DND-41 (cell line): ENCODE data around the gene MERTK.

Experiments
- ATAC-seq: fragments of 200-7000 bp; cut with Tn5 transposase; 3 replicates; pipeline ENCODE4 v1.9.1; 2021; ENCODE audit warnings: low read depth; ENCODE audit not compliant: insufficient read depth
- DNase-seq: peaks from one replicate; pipeline ENCODE4 v3.0.0-alpha.2; 2020
- H2AFZ ChIP-seq: 2 replicates; pipeline ENCODE4 v1.6.0; 2012; ENCODE audit warnings: low read depth, low read length
- H3K27ac ChIP-seq: 2 replicates; pipeline ENCODE4 v1.5.1; 2012; ENCODE audit warnings: low read length, inconsistent platforms
- H3K27me3 ChIP-seq: fragments of 200-600 bp; sonication (generic); 2 replicates; pipeline ENCODE4 v1.6.0; 2012; ENCODE audit warnings: low read length, mild to moderate bottlenecking, inconsistent platforms; ENCODE audit not compliant: insufficient read depth, poor library complexity
- H3K36me3 ChIP-seq: 2 replicates; pipeline ENCODE4 v1.5.1; 2012; ENCODE audit warnings: low read length, inconsistent platforms; ENCODE audit not compliant: insufficient read depth
- H3K4me1 ChIP-seq: 2 replicates; pipeline ENCODE4 v1.5.1; 2012; ENCODE audit warnings: mild to moderate bottlenecking, low read length; ENCODE audit not compliant: insufficient read depth
- H3K4me2 ChIP-seq: 2 replicates; pipeline ENCODE4 v1.6.0; 2012; ENCODE audit warnings: mild to moderate bottlenecking, moderate library complexity, low read length, inconsistent platforms; ENCODE audit not compliant: insufficient read depth
- H3K4me3 ChIP-seq, 2 experiments: fragments of 200-600 bp in 1 of 2; shearing (Covaris generic) in 1 of 2; 2 replicates each; pipeline ENCODE4 v1.5.1; 2012 to 2016; ENCODE audit warnings: inconsistent platforms in 2 of 2, low read length in 2 of 2, mild to moderate bottlenecking in 2 of 2, low read depth in 1 of 2, moderate library complexity in 1 of 2
- H3K79me2 ChIP-seq: 2 replicates; pipeline ENCODE4 v1.6.0; 2012; ENCODE audit warnings: low read length, inconsistent platforms; ENCODE audit not compliant: insufficient read depth
- H3K9ac ChIP-seq: 2 replicates; pipeline ENCODE4 v1.6.0; 2012; ENCODE audit warnings: low read depth, mild to moderate bottlenecking, inconsistent platforms, low read length, moderate library complexity
- H3K9me3 ChIP-seq: 2 replicates; pipeline ENCODE4 v1.5.1; 2012; ENCODE audit warnings: low read length, moderate library complexity, mild to moderate bottlenecking, inconsistent platforms; ENCODE audit not compliant: insufficient read depth, severe bottlenecking
- H4K20me1 ChIP-seq: 2 replicates; pipeline ENCODE4 v1.6.0; 2012; ENCODE audit warnings: low read length; ENCODE audit not compliant: insufficient read depth
- CTCF ChIP-seq: IDR thresholded peaks from 2 replicates; pipeline ENCODE4 v1.5.1; 2012; ENCODE audit warnings: borderline replicate concordance, low read length, moderate library complexity, mild to moderate bottlenecking; ENCODE audit not compliant: poor library complexity, severe bottlenecking; ENCODE audit errors: extremely low read depth
- EZH2 ChIP-seq: IDR thresholded peaks from 3 replicates; pipeline ENCODE4 v1.6.1; 2012; ENCODE audit warnings: borderline replicate concordance, low read depth, mild to moderate bottlenecking, moderate library complexity, low read length, inconsistent platforms; ENCODE audit not compliant: severe bottlenecking

MERTK gene

GRCh38 chr2:111975819-111976218, 77.4 kb downstream of the MERTK start:
- H3K9me3 ChIP-seq = no peaks in the 10 kb centered on the region
- H3K27me3 ChIP-seq = no peaks in the 10 kb centered on the region
- H2AFZ ChIP-seq = no peak overlapping the region
- H3K79me2 ChIP-seq = no peaks in the 10 kb centered on the region
- no peak for ATAC-seq
- no peak overlapping the region for H3K4me3 ChIP-seq
- no peaks in the 10 kb centered on the region for H3K36me3 ChIP-seq
- no peak for DNase-seq
- H3K27ac ChIP-seq = no peak overlapping the region
- H3K9ac ChIP-seq = no peak overlapping the region
- H3K4me1 ChIP-seq = no peaks in the 10 kb centered on the region
- TF ChIP-seq CTCF = no peak
- no peak overlapping the region for H3K4me2 ChIP-seq
- no peaks in the 10 kb centered on the region for H4K20me1 ChIP-seq

GRCh38 chr2:111977240-111977639, 78.8 kb downstream of the MERTK start:
- no peak for DNase-seq
- no peaks in the 10 kb centered on the region for H3K27me3 ChIP-seq
- no peak overlapping the region for H3K27ac ChIP-seq
- H3K36me3 ChIP-seq = no peaks in the 10 kb centered on the region
- no peak overlapping the region for H3K4me3 ChIP-seq
- no peaks in the 10 kb centered on the region for H3K4me1 ChIP-seq
- H4K20me1 ChIP-seq = no peaks in the 10 kb centered on the region
- no peaks in the 10 kb centered on the region for H3K79me2 ChIP-seq
- ATAC-seq = no peak
- H2AFZ ChIP-seq = no peak overlapping the region
- no peak overlapping the region for H3K4me2 ChIP-seq
- no peak overlapping the region for H3K9ac ChIP-seq
- TF ChIP-seq EZH2 (no peak), CTCF (no peak)
- no peaks in the 10 kb centered on the region for H3K9me3 ChIP-seq

GRCh38 chr2:111978452-111979170, 80.2 kb downstream of the MERTK start:
- Histone ChIP-seq H4K20me1 (no peaks in the 10 kb centered on the region), H3K36me3 (no peaks in the 10 kb centered on the region; the same call in 1 of the 2 replicates), H3K4me2 (no peak overlapping the region), H3K27me3 (no peaks in the 10 kb centered on the region), H3K27ac (no peak overlapping the region), H2AFZ (no peak overlapping the region), H3K4me1 (no peaks in the 10 kb centered on the region), H3K9ac (no peak overlapping the region), H3K9me3 (no peaks in the 10 kb centered on the region), H3K79me2 (no peaks in the 10 kb centered on the region), H3K4me3 (no peak overlapping the region)
- no peak for DNase-seq
- no peak for TF ChIP-seq CTCF
- TF ChIP-seq EZH2 = no peak
- no peak for ATAC-seq
